Gastrocnemius medialis (tissue), 4 donors: ENCODE measurements around the gene SLC35F6. TPM values are rescaled to one million over a fixed set of nuclear protein-coding genes. Genes with fewer than 3 reads are reported as not detected.

Source experiments
- ATAC-seq, 2 donors: fragments of 150-250 bp; one replicate each; pipeline ENCODE4 v1.9.1; 2016
- DNase-seq, 2 donors: peaks; one replicate each; pipeline ENCODE4 v3.0.0-alpha.2; 2019
- H3K27ac ChIP-seq, 4 donors: fragments of 200-600 bp; sonication (generic); 1 replicate in 1 of 4; 2 replicates in 3 of 4; pipeline ENCODE4 v1.5.1; 2016 to 2018; ENCODE audit warnings: mild to moderate bottlenecking in 2 of 4, moderate library complexity in 1 of 4
- H3K27me3 ChIP-seq, 3 donors: fragments of 200-600 bp; sonication (generic) in 2 of 3; 1 replicate in 1 of 3; 2 replicates in 2 of 3; pipeline versions ENCODE4 v1.5.1 to v1.6.0; 2016 to 2019; ENCODE audit warnings: mild to moderate bottlenecking in 1 of 3, moderate library complexity in 1 of 3
- H3K36me3 ChIP-seq, 2 donors: fragments of 200-600 bp; sonication (generic) in 1 of 2; one replicate each; pipeline ENCODE4 v1.5.1; 2017 to 2018
- H3K4me1 ChIP-seq, 2 donors: fragments of 200-600 bp; sonication (generic) in 1 of 2; one replicate each; pipeline ENCODE4 v1.5.1; 2016 to 2017; ENCODE audit warnings: mild to moderate bottlenecking in 2 of 2
- H3K4me3 ChIP-seq, 4 donors: fragments of 200-600 bp; sonication (generic) in 3 of 4; 1 replicate in 1 of 4; 2 replicates in 3 of 4; pipeline ENCODE4 v1.5.1; 2016 to 2019; ENCODE audit warnings: mild to moderate bottlenecking in 2 of 4
- H3K9me3 ChIP-seq, 3 donors: fragments of 200-600 bp; sonication (generic) in 2 of 3; 1 replicate in 1 of 3; 2 replicates in 2 of 3; pipeline ENCODE4 v1.5.1; 2016 to 2019
- CTCF ChIP-seq, 5 experiments: fragments of 450-650 bp in 3 of 5; fragments of 200-600 bp in 2 of 5; sonication (generic) in 2 of 5; IDR thresholded peaks in 4 of 5; conservative IDR thresholded peaks in 1 of 5; 1 replicate in 4 of 5; 2 replicates in 1 of 5; pipeline ENCODE4 v1.5.1; 2016 to 2019; ENCODE audit warnings: antibody characterized with exemption in 5 of 5, mild to moderate bottlenecking in 3 of 5, moderate library complexity in 3 of 5
- POLR2A ChIP-seq, 2 donors: fragments of 450-650 bp; IDR thresholded peaks; one replicate each; pipeline ENCODE4 v1.6.1; 2017; ENCODE audit warnings: antibody characterized with exemption in 2 of 2, mild to moderate bottlenecking in 2 of 2, moderate library complexity in 2 of 2
- in situ Hi-C, 4 donors: fragments of 200-750 bp; cut with MboI; loops; one replicate each; pipeline versions ENCODE4 v1.15.0 to v1.8.0; 2017; ENCODE audit warnings: low sequenced_read_pairs in 4 of 4
- intact Hi-C: fragments of 100-400 bp; cut with DNase I; formaldehyde crosslinking; loops from one replicate; pipeline ENCODE4 v1.15.1; 2023; ENCODE audit warnings: low total_unique reads
- total RNA-seq, 4 donors: library from RNA; depleted of rRNA; stranded (reverse); fragments of >200 nt; gene quantifications; one replicate each; pipeline versions ENCODE4 v1.1.0 to v1.2.3, GENCODE V29; 2016

The SLC35F6 gene
- 10 to 100 TPM; 37.8 to 54.5 (median 45.9) TPM for total RNA-seq

- Histone ChIP-seq H3K27ac (peak within 1 kb of the TSS; percentile 93 to 99 (median 98)), H3K36me3 (no peaks in the 10 kb centered on the region), H3K9me3 (no peaks in the 10 kb centered on the region), H3K27me3 (no peaks in the 10 kb centered on the region), H3K4me3 (peak within 1 kb of the TSS; percentile 56 to 100 (median 90)), H3K4me1 (peaks cover 16 to 38% of the 10 kb centered on the region in 2 donors)
- in situ Hi-C loops, result no loop called here
- DNase-seq, result peak; percentile 71 to 77
- peak; percentile 83 to 93 for ATAC-seq
- intact Hi-C loops, result loop anchor here (2.0 to 10.0 kb wide), 2 partner anchors 21 to 419 kb away; partner anchors contain the start of genes ADGRF3 and SELENOI
- TF ChIP-seq POLR2A (IDR thresholded peaks at IDR 0.05), result peak; percentile 96 to 98
- TF ChIP-seq CTCF (IDR thresholded peaks at IDR 0.05 in 4 of 5, conservative IDR thresholded peaks at IDR 0.05 in 1 of 5), result peak in 1 of 5 experiments; percentile 39
These were observed at the start of gene SLC35F6 for GRCh38 chr2:26764078-26764887. Gene SLC35F6, plus strand, starts transcription at chr2:26764284. Its CDS starts 66 bp downstream, at chr2:26764350.

- in situ Hi-C loops, result no loop called here
- no peak overlapping the region for H3K27ac ChIP-seq
- peaks cover 13 to 35% of the 10 kb centered on the region in 2 donors for H3K4me1 ChIP-seq
These were observed 48.4 kb upstream of the SLC35F6 start for GRCh38 chr2:26715528-26716270.

GRCh38 chr2:26716340-26716739 lies 47.7 kb upstream of the SLC35F6 start:
- TF ChIP-seq CTCF (IDR thresholded peaks at IDR 0.05 in 4 of 5, conservative IDR thresholded peaks at IDR 0.05 in 1 of 5) (no peak), POLR2A (IDR thresholded peaks at IDR 0.05) (no peak)
- in situ Hi-C loops, result no loop called here
- no peak overlapping the region for H3K27ac ChIP-seq
- H3K4me3 ChIP-seq, result no peak overlapping the region
- H3K4me1 ChIP-seq, result peaks cover 12 to 36% of the 10 kb centered on the region in 2 donors
- ATAC-seq (no peak), DNase-seq (no peak)
- no peaks in the 10 kb centered on the region for H3K36me3 ChIP-seq
- H3K9me3 ChIP-seq, result no peaks in the 10 kb centered on the region
- H3K27me3 ChIP-seq, result no peaks in the 10 kb centered on the region
- intact Hi-C loops, result no loop called here

More at GRCh38 chr2:26715528-26716270, 48.4 kb upstream of the SLC35F6 start:
- intact Hi-C loops, result no loop called here
- Histone ChIP-seq H3K4me3 (no peak overlapping the region), H3K36me3 (no peaks in the 10 kb centered on the region), H3K27me3 (no peaks in the 10 kb centered on the region), H3K9me3 (no peaks in the 10 kb centered on the region)
- no peak for ATAC-seq
- no peak for TF ChIP-seq POLR2A (IDR thresholded peaks at IDR 0.05)
- DNase-seq, result no peak

- Histone ChIP-seq H3K27ac (no peak overlapping the region), H3K4me1 (peaks cover 12 to 36% of the 10 kb centered on the region in 2 donors), H3K27me3 (no peaks in the 10 kb centered on the region), H3K4me3 (no peak overlapping the region), H3K36me3 (no peaks in the 10 kb centered on the region), H3K9me3 (no peaks in the 10 kb centered on the region)
- ATAC-seq (no peak), DNase-seq (no peak)
- in situ Hi-C loops, result no loop called here
- intact Hi-C loops, result no loop called here
- TF ChIP-seq POLR2A (IDR thresholded peaks at IDR 0.05) (no peak), CTCF (IDR thresholded peaks at IDR 0.05 in 4 of 5, conservative IDR thresholded peaks at IDR 0.05 in 1 of 5) (no peak)
These were observed 47.3 kb upstream of the SLC35F6 start for GRCh38 chr2:26716769-26717168.

- Histone ChIP-seq H3K36me3 (no peaks in the 10 kb centered on the region), H3K9me3 (no peaks in the 10 kb centered on the region), H3K27me3 (no peaks in the 10 kb centered on the region), H3K4me3 (no peak overlapping the region), H3K4me1 (peaks cover 12 to 36% of the 10 kb centered on the region in 2 donors), H3K27ac (no peak overlapping the region)
- DNase-seq (no peak), ATAC-seq (no peak)
- TF ChIP-seq CTCF (IDR thresholded peaks at IDR 0.05 in 4 of 5, conservative IDR thresholded peaks at IDR 0.05 in 1 of 5) (no peak), POLR2A (IDR thresholded peaks at IDR 0.05) (no peak)
- in situ Hi-C loops (no loop called here), intact Hi-C loops (no loop called here)
These were observed 46.7 kb upstream of the SLC35F6 start for GRCh38 chr2:26717362-26717761.
